Stimulated activated CD4-positive, alpha-beta T cell treated with anti-CD3 and anti-CD28 coated beads, TNF-alpha, amount 100 ng/mL, for 1 hour (primary cell): ENCODE results near the gene AANAT.
A peak's percentile ranks its signal among the peaks of the same experiment; 100 is the strongest.

Experiments
- DNase-seq, 3 donors: peaks; one replicate each; pipeline ENCODE4 v3.0.0-alpha.2; 2020; ENCODE audit warnings: low read depth in 3 of 3, low spot score in 1 of 3

Gene AANAT

GRCh38 chr17:76485569-76485968, 18.2 kb downstream of the AANAT start:
- no peak for DNase-seq

GRCh38 chr17:76487451-76488192, 20.2 kb downstream of the AANAT start:
- DNase-seq = no peak

GRCh38 chr17:76490112-76490710, 22.8 kb downstream of the AANAT start:
- no peak for DNase-seq

- no peak for DNase-seq
Measured at GRCh38 chr17:76491271-76492122, 24.1 kb downstream of the AANAT start.

GRCh38 chr17:76492123-76492988, 25.0 kb downstream of the AANAT start:
- no peak for DNase-seq

GRCh38 chr17:76492989-76493501, 25.6 kb downstream of the AANAT start:
- DNase-seq = no peak

- DNase-seq = no peak
Measured at GRCh38 chr17:76493505-76494167, 26.2 kb downstream of the AANAT start.

- no peak for DNase-seq
Measured at GRCh38 chr17:76495663-76496400, 28.4 kb downstream of the AANAT start.

GRCh38 chr17:76496464-76496863, 29.1 kb downstream of the AANAT start:
- no peak for DNase-seq

GRCh38 chr17:76497699-76497978, 30.2 kb downstream of the AANAT start:
- DNase-seq = no peak

- no peak for DNase-seq
Measured at GRCh38 chr17:76497979-76498875, 30.8 kb downstream of the AANAT start.

GRCh38 chr17:76498876-76499251, 31.5 kb downstream of the AANAT start:
- DNase-seq = no peak

GRCh38 chr17:76499267-76499667, 31.9 kb downstream of the AANAT start:
- DNase-seq = no peak

GRCh38 chr17:76500074-76500746, 32.8 kb downstream of the AANAT start:
- DNase-seq = no peak

- DNase-seq = no peak
Measured at GRCh38 chr17:76500747-76501017, 33.3 kb downstream of the AANAT start.

- peak; percentile 92 to 99 (median 97) for DNase-seq
Measured at GRCh38 chr17:76501018-76501826, 33.8 kb downstream of the AANAT start, which contains the start of gene RHBDF2. Gene RHBDF2, minus strand, starts transcription at chr17:76501423. Its CDS starts 19,899 bp downstream, at chr17:76481524.

- no peak for DNase-seq
Measured at GRCh38 chr17:76501827-76502307, 34.5 kb downstream of the AANAT start.
